GM19438 (cell line): ENCODE results near the gene DAG1.

Experiments
- ATAC-seq: cut with Tn5 transposase; IDR thresholded peaks from one replicate; pipeline ENCODE4 v1.9.1; 2021; ENCODE audit warnings: low read depth; ENCODE audit not compliant: unreplicated experiment

DAG1 gene

GRCh38 chr3:49512781-49513355, 42.8 kb downstream of the DAG1 start:
- no peak for ATAC-seq

- ATAC-seq, result no peak
These were observed 43.5 kb downstream of the DAG1 start for GRCh38 chr3:49513494-49514124.

- no peak for ATAC-seq
These were observed 47.9 kb downstream of the DAG1 start for GRCh38 chr3:49518016-49518415.

GRCh38 chr3:49518441-49518840, 48.4 kb downstream of the DAG1 start:
- ATAC-seq, result no peak

GRCh38 chr3:49519296-49519695, 49.2 kb downstream of the DAG1 start:
- no peak for ATAC-seq

GRCh38 chr3:49519916-49520385, 49.9 kb downstream of the DAG1 start:
- no peak for ATAC-seq

GRCh38 chr3:49523756-49524747, 54.0 kb downstream of the DAG1 start:
- no peak for ATAC-seq

GRCh38 chr3:49529567-49529966, 59.5 kb downstream of the DAG1 start:
- ATAC-seq, result no peak

GRCh38 chr3:49530231-49530630, 60.2 kb downstream of the DAG1 start:
- no peak for ATAC-seq

- ATAC-seq, result no peak
These were observed 60.6 kb downstream of the DAG1 start for GRCh38 chr3:49530701-49531100.

GRCh38 chr3:49531218-49531617, 61.2 kb downstream of the DAG1 start:
- ATAC-seq, result no peak

- no peak for ATAC-seq
These were observed 61.6 kb downstream of the DAG1 start for GRCh38 chr3:49531715-49532114.

- no peak for ATAC-seq
These were observed 63.0 kb downstream of the DAG1 start for GRCh38 chr3:49533031-49533430.

- no peak for ATAC-seq
These were observed 63.9 kb downstream of the DAG1 start for GRCh38 chr3:49533786-49534519.

- no peak for ATAC-seq
These were observed 64.7 kb downstream of the DAG1 start for GRCh38 chr3:49534581-49535441.

- ATAC-seq, result no peak
These were observed 66.2 kb downstream of the DAG1 start for GRCh38 chr3:49535971-49536874.

GRCh38 chr3:49536875-49537533, 66.9 kb downstream of the DAG1 start:
- no peak for ATAC-seq
